ENCODE data around the gene PBRM1. TPM values are rescaled to one million over a fixed set of nuclear protein-coding genes. Genes with fewer than 3 reads are reported as not detected.
A peak's percentile ranks its signal among the peaks of the same experiment; 100 is the strongest.

The PBRM1 gene
- total RNA-seq, 2 experiments from 2014 or later, result 47.6 to 48.1 TPM

GRCh38 chr3:52682016-52682415 lies 3.7 kb downstream of the PBRM1 start:
- peaks cover 70% of the 10 kb centered on the region for H3K4me1 Mint-ChIP-seq (ENCODE audit: low read depth)
- no peaks in the 10 kb centered on the region for H3K27me3 Mint-ChIP-seq
- ChIA-PET CTCF (no interaction called here), POLR2A (interaction anchor here (1.2 kb wide), 1 partner anchor 24 kb away, joined by 3 read pairs; the partner anchor contains the start of genes GLT8D1 and SPCS1)
- H3K4me1 ChIP-seq (ENCODE audit: insufficient read depth, low read length), result peaks cover 17% of the 10 kb centered on the region
- H3K36me3 ChIP-seq (ENCODE audit: insufficient read depth, low read length), result peaks cover 44% of the 10 kb centered on the region
- no peaks in the 10 kb centered on the region for H3K9me3 Mint-ChIP-seq
- H3K4me3 Mint-ChIP-seq, result peak overlapping the region; percentile 13
- no peak overlapping the region for H3K4me3 ChIP-seq (ENCODE audit: low read length)
- H3K27me3 ChIP-seq (ENCODE audit: control insufficient read depth in 1 of 2, insufficient read depth in 2 of 2, low read length in 2 of 2), result no peaks in the 10 kb centered on the region
- H3K9me3 ChIP-seq (ENCODE audit: control insufficient read depth in 1 of 2, insufficient read depth in 1 of 2, low read length in 2 of 2), result no peaks in the 10 kb centered on the region
- no peak overlapping the region for H3K27ac ChIP-seq (ENCODE audit: low read depth in 1 of 2, low read length in 2 of 2)
- ATAC-seq (ENCODE audit: poor library complexity) (no peak), DNase-seq (peak in 2 of 14 experiments; percentile 28 to 29)
- peak overlapping the region; percentile 71 for H3K27ac Mint-ChIP-seq
- no peak for TF ChIP-seq CTCF (IDR thresholded peaks at IDR 0.05)
- peaks cover 75% of the 10 kb centered on the region for H3K36me3 Mint-ChIP-seq (ENCODE audit: low read depth)
- intact Hi-C loops (cut with DNase I, micrococcal nuclease), result loop anchor here in 1 of 2 experiments (5.0 to 10.0 kb wide), 2 partner anchors 225 to 397 kb away; partner anchors contain the start of genes GLYCTK and NISCH

DNA sequence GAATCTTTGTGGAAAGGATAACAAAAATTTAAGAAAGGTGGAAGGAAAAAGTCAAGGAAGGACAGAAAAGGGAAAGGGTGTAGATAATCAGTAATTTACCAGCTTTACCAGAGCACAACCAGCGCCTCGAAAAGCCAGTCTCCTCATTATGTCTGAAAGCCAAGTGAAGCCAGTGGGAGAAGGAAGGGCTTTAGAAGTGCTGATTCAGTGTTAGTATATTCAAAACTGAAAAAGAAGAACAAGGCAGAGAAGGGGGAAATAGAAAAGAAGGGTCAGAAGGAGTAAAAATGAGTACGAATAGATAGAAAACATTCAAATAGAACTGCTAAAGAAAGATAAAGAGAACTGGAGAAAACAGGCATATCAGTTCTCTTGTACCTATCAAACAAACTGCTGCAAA lies 4.1 kb downstream of the PBRM1 start:
- H3K27ac ChIP-seq (ENCODE audit: low read depth in 1 of 2, low read length in 2 of 2), result no peak overlapping the region

GRCh38 chr3:52679811-52680210 lies 5.9 kb downstream of the PBRM1 start:
- no peaks in the 10 kb centered on the region for H3K27me3 ChIP-seq (ENCODE audit: control insufficient read depth in 1 of 2, insufficient read depth in 2 of 2, low read length in 2 of 2)
- no peak overlapping the region for H3K4me3 Mint-ChIP-seq
- H3K36me3 Mint-ChIP-seq (ENCODE audit: low read depth), result peaks cover 75% of the 10 kb centered on the region
- DNase-seq, result no peak
- no peaks in the 10 kb centered on the region for H3K27me3 Mint-ChIP-seq
- no peak for ATAC-seq (ENCODE audit: poor library complexity)
- CTCF ChIA-PET, result no interaction called here
- no peak overlapping the region for H3K27ac ChIP-seq (ENCODE audit: low read depth in 1 of 2, low read length in 2 of 2)
- peaks cover 64% of the 10 kb centered on the region for H3K4me1 Mint-ChIP-seq (ENCODE audit: low read depth)
- intact Hi-C loops (cut with DNase I, micrococcal nuclease), result loop anchor here in 1 of 2 experiments (5.0 to 10.0 kb wide), 2 partner anchors 223 to 395 kb away; partner anchors contain the start of genes GLYCTK and NISCH
- no peaks in the 10 kb centered on the region for H3K9me3 ChIP-seq (ENCODE audit: control insufficient read depth in 1 of 2, insufficient read depth in 1 of 2, low read length in 2 of 2)
- H3K36me3 ChIP-seq (ENCODE audit: insufficient read depth, low read length), result peaks cover 60% of the 10 kb centered on the region
- peak overlapping the region; percentile 77 for H3K27ac Mint-ChIP-seq
- no peaks in the 10 kb centered on the region for H3K9me3 Mint-ChIP-seq
- peaks cover 7% of the 10 kb centered on the region for H3K4me1 ChIP-seq (ENCODE audit: insufficient read depth, low read length)
- TF ChIP-seq CTCF (IDR thresholded peaks at IDR 0.05), result no peak
- H3K4me3 ChIP-seq (ENCODE audit: low read length), result no peak overlapping the region
- POLR2A ChIA-PET, result no interaction called here

More for the DNA sequence above, 4.1 kb downstream of the PBRM1 start:
- ChIA-PET CTCF (no interaction called here), POLR2A (interaction anchor here (1.2 kb wide), 1 partner anchor 24 kb away, joined by 3 read pairs; the partner anchor contains the start of genes GLT8D1 and SPCS1)
- Histone ChIP-seq H3K4me3 (ENCODE audit: low read length) (no peak overlapping the region), H3K4me1 (ENCODE audit: insufficient read depth, low read length) (peaks cover 14% of the 10 kb centered on the region), H3K9me3 (ENCODE audit: control insufficient read depth in 1 of 2, insufficient read depth in 1 of 2, low read length in 2 of 2) (no peaks in the 10 kb centered on the region), H3K27me3 (ENCODE audit: control insufficient read depth in 1 of 2, insufficient read depth in 2 of 2, low read length in 2 of 2) (no peaks in the 10 kb centered on the region), H3K36me3 (ENCODE audit: insufficient read depth, low read length) (peaks cover 46% of the 10 kb centered on the region)
- peak overlapping the region; percentile 71 for H3K27ac Mint-ChIP-seq
- TF ChIP-seq CTCF (IDR thresholded peaks at IDR 0.05), result no peak
- peaks cover 70% of the 10 kb centered on the region for H3K4me1 Mint-ChIP-seq (ENCODE audit: low read depth)
- H3K36me3 Mint-ChIP-seq (ENCODE audit: low read depth), result peaks cover 75% of the 10 kb centered on the region
- DNase-seq, result no peak
- ATAC-seq (ENCODE audit: poor library complexity), result no peak
- H3K9me3 Mint-ChIP-seq, result no peaks in the 10 kb centered on the region
- no peaks in the 10 kb centered on the region for H3K27me3 Mint-ChIP-seq
- peak overlapping the region; percentile 13 for H3K4me3 Mint-ChIP-seq
- intact Hi-C loops (cut with DNase I, micrococcal nuclease), result loop anchor here in 1 of 2 experiments (5.0 to 10.0 kb wide), 2 partner anchors 224 to 397 kb away; partner anchors contain the start of genes GLYCTK and NISCH
